Natural killer cell (primary cell): ENCODE data around the gene PHACTR3. TPM values are rescaled to one million over a fixed set of nuclear protein-coding genes. Genes with fewer than 3 reads are reported as not detected.

Source experiments
- ATAC-seq, 3 donors: fragments of 150-1000 bp in 2 of 3; fragments of 200-7000 bp in 1 of 3; cut with Tn5 transposase; 1 replicate in 1 of 3; 2 replicates in 2 of 3; pipeline ENCODE4 v1.10.0; 2021; ENCODE audit warnings: mild to moderate bottlenecking in 2 of 3, moderate library complexity in 2 of 3
- DNase-seq, 2 donors: peaks; one replicate each; pipeline versions ENCODE4 v3.0.0 to v3.0.0-alpha.2; 2013 to 2021; ENCODE audit warnings: mixed read lengths in 1 of 2
- H3K27ac ChIP-seq: one replicate; pipeline ENCODE4 v1.5.1; 2013; ENCODE audit warnings: mild to moderate bottlenecking, low read length
- H3K27me3 ChIP-seq: one replicate; pipeline ENCODE4 v1.6.1; 2013; ENCODE audit warnings: low read length; ENCODE audit not compliant: control insufficient read depth, insufficient read depth
- H3K36me3 ChIP-seq: one replicate; pipeline ENCODE4 v1.6.1; 2013; ENCODE audit warnings: low read length; ENCODE audit not compliant: control insufficient read depth, insufficient read depth
- H3K4me1 ChIP-seq: one replicate; pipeline ENCODE4 v1.6.1; 2013; ENCODE audit warnings: low read length; ENCODE audit not compliant: control insufficient read depth, insufficient read depth
- H3K4me3 ChIP-seq: one replicate; pipeline ENCODE4 v1.5.1; 2013; ENCODE audit warnings: low read length
- H3K9me3 ChIP-seq: one replicate; pipeline ENCODE4 v1.6.1; 2013; ENCODE audit warnings: low read length; ENCODE audit not compliant: control insufficient read depth, insufficient read depth
- H3K27ac Mint-ChIP-seq, 2 donors: one replicate each; pipeline ENCODE4 v1.8.0; 2022; ENCODE audit warnings: mild to moderate bottlenecking in 2 of 2, mixed read lengths in 2 of 2, moderate library complexity in 1 of 2
- H3K27me3 Mint-ChIP-seq, 2 donors: one replicate each; pipeline ENCODE4 v1.8.0; 2022; ENCODE audit warnings: low read depth in 2 of 2, mixed read lengths in 2 of 2
- H3K36me3 Mint-ChIP-seq: one replicate; pipeline ENCODE4 v1.8.0; 2022; ENCODE audit warnings: mixed read lengths
- H3K4me1 Mint-ChIP-seq, 2 donors: one replicate each; pipeline ENCODE4 v1.8.0; 2022; ENCODE audit warnings: mixed read lengths in 2 of 2
- H3K4me3 Mint-ChIP-seq: one replicate; pipeline ENCODE4 v1.8.0; 2022; ENCODE audit warnings: mild to moderate bottlenecking, moderate library complexity, mixed read lengths
- H3K9me3 Mint-ChIP-seq, 2 donors: one replicate each; pipeline ENCODE4 v1.8.0; 2022; ENCODE audit warnings: mixed read lengths in 2 of 2
- CTCF ChIP-seq: fragments of 200-600 bp; IDR thresholded peaks from one replicate; pipeline ENCODE4 v1.8.0; 2022; ENCODE audit warnings: antibody characterized with exemption
- WGBS: methylation state at CpG from one replicate; pipeline ENCODE4 v1.1.7; 2013; ENCODE audit warnings: missing lambda C conversion rate; ENCODE audit not compliant: insufficient coverage; 5-methylcytosine and 5-hydroxymethylcytosine counted together
- intact Hi-C: fragments of 100-400 bp; cut with micrococcal nuclease; formaldehyde crosslinking; loops from one replicate; pipeline ENCODE4 v1.14.2; 2022
- total RNA-seq, 4 donors: library from RNA; stranded (reverse); fragments of 120-200 nt in 1 of 4; gene quantifications; one replicate each; pipeline versions ENCODE4 v1.2.3 to v1.2.4, GENCODE V29; 2013 to 2022

PHACTR3 gene
- total RNA-seq, 3 donors from 2014 or later (not counting 1 experiment from before 2014, with no cell fraction given): not detected

- Histone ChIP-seq H3K4me3 (no peak overlapping the region), H3K9me3 (no peaks in the 10 kb centered on the region), H3K27me3 (no peaks in the 10 kb centered on the region), H3K27ac (no peak overlapping the region), H3K4me1 (no peaks in the 10 kb centered on the region), H3K36me3 (no peaks in the 10 kb centered on the region)
- H3K27me3 Mint-ChIP-seq: peaks cover 11 to 23% of the 10 kb centered on the region in 2 donors
- WGBS: 52% methylated on average over 5 of the region's 6 CpGs
- H3K4me3 Mint-ChIP-seq: no peak overlapping the region
- H3K36me3 Mint-ChIP-seq: no peaks in the 10 kb centered on the region
- H3K27ac Mint-ChIP-seq: no peak overlapping the region
- H3K4me1 Mint-ChIP-seq: no peaks in the 10 kb centered on the region
- peak in 1 of 2 donors; percentile 4 for DNase-seq
- H3K9me3 Mint-ChIP-seq: no peaks in the 10 kb centered on the region
- peak in 1 of 3 donors; percentile 21 for ATAC-seq
- no peak for TF ChIP-seq CTCF
- intact Hi-C loops: no loop called here
Measured at GRCh38 chr20:59785669-59785959, 181.3 kb downstream of the PHACTR3 start.

- Histone ChIP-seq H3K27me3 (no peaks in the 10 kb centered on the region), H3K9me3 (no peaks in the 10 kb centered on the region), H3K4me1 (no peaks in the 10 kb centered on the region), H3K36me3 (no peaks in the 10 kb centered on the region), H3K27ac (no peak overlapping the region), H3K4me3 (no peak overlapping the region)
- no peaks in the 10 kb centered on the region for H3K9me3 Mint-ChIP-seq
- no peak overlapping the region for H3K27ac Mint-ChIP-seq
- 86% methylated on average over 10 of the region's 10 CpGs for whole genome bisulfite sequencing
- H3K27me3 Mint-ChIP-seq: peaks cover 11 to 25% of the 10 kb centered on the region in 2 donors
- no peak for ATAC-seq
- intact Hi-C loops: no loop called here
- DNase-seq: peak in 1 of 2 donors; percentile 7
- TF ChIP-seq CTCF: no peak
- H3K4me1 Mint-ChIP-seq: no peaks in the 10 kb centered on the region
- H3K4me3 Mint-ChIP-seq: no peak overlapping the region
- H3K36me3 Mint-ChIP-seq: no peaks in the 10 kb centered on the region
Measured at GRCh38 chr20:59785986-59786795, 181.9 kb downstream of the PHACTR3 start.

GRCh38 chr20:59786801-59787537 lies 182.6 kb downstream of the PHACTR3 start:
- Mint-ChIP-seq H3K4me3 (no peak overlapping the region), H3K27ac (no peak overlapping the region), H3K4me1 (no peaks in the 10 kb centered on the region), H3K36me3 (no peaks in the 10 kb centered on the region), H3K9me3 (no peaks in the 10 kb centered on the region), H3K27me3 (peaks cover 11 to 25% of the 10 kb centered on the region in 2 donors)
- H3K4me3 ChIP-seq: no peak overlapping the region
- intact Hi-C loops: no loop called here
- H3K9me3 ChIP-seq: no peaks in the 10 kb centered on the region
- H3K4me1 ChIP-seq: no peaks in the 10 kb centered on the region
- no peak for TF ChIP-seq CTCF
- no peak overlapping the region for H3K27ac ChIP-seq
- 59% methylated on average over 10 of the region's 10 CpGs for WGBS
- no peak for ATAC-seq
- no peaks in the 10 kb centered on the region for H3K36me3 ChIP-seq
- DNase-seq: peak in 1 of 2 donors; percentile 12
- H3K27me3 ChIP-seq: no peaks in the 10 kb centered on the region
